GM18508 (cell line): Measurements from ENCODE around the gene SAMD4A.

Experiments
- ATAC-seq: cut with Tn5 transposase; IDR thresholded peaks from one replicate; pipeline ENCODE4 v1.9.1; 2021; ENCODE audit warnings: moderate number of reproducible peaks; ENCODE audit not compliant: insufficient read depth, unreplicated experiment

Gene SAMD4A

DNA sequence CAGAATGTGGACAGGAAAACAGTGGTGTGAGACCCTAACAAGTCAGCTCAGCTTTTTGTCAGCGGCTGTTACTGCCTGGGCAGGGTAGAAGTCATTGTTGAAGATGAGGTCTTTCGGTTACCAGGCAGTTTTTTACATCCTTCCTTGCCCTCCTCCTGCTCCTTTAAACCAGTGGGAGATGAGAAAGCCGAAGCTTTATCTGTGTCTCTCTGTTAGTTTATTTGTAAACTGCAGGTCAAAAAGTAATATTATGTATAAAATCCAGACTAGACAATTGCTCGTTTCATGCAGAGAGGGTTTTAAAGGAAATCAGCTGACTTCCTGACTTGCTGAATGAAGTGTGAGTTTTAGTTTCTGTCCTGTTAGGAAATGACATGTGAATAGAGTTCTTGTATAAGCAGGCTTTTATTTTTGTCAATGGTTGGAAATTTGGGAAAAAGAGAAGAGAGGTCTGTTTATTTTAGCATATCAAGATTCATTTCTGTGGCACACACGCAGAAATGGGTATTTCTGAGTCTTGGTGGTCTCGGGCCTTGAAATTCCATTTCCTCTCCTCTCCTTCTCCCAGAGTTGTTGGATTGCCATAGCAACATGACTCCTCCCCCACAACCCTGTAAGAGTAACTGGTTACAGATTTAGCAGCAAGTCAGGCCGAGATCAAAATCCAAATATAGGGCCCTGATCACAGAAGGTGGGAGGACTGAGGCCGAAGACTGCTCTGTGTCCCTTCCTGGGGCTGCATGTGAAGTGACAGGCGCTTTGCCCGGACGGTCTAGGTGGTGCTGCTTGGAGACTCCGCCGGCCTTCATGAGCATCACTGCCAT is 60.8 kb downstream of the SAMD4A start:
- no peak for ATAC-seq

- ATAC-seq: no peak
These were observed 62.3 kb downstream of the SAMD4A start for GRCh38 chr14:54629183-54629582.

DNA sequence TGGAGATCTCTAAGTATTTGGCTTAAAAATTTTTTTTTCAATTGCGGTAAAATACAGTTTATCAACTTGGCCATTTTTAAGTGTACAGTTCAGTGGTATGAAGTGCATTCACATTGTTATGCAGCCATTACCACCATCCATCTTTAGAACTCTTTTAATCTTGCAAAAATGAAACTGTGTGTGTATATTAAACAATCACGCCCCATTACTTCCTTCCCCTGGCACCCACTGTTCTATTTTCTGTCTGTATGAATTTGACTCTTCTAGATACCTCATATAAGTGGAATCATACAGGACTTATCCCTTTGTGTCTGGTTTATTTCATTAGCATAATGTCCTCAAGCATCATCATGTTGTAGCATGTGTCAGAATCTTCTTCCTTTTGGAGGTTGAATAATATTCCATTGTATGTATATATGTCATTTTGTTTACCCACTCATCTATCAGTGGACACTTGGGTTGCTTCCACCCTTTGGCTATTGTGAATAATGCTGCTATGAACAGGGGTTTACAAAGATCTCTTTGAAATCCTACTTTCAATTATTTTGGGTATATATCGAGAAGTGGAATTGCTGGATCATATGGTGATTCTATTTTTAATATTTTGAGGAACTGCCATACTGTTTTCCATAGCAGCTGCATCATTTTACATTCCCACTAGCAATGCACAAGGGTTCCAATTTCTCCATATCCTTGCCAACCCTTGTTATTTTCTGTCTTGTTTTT is 62.9 kb downstream of the SAMD4A start:
- no peak for ATAC-seq

- ATAC-seq: no peak
These were observed 64.1 kb downstream of the SAMD4A start for GRCh38 chr14:54631016-54631415.

- no peak for ATAC-seq
These were observed 65.5 kb downstream of the SAMD4A start for GRCh38 chr14:54632452-54632851.

- no peak for ATAC-seq
These were observed 66.1 kb downstream of the SAMD4A start for GRCh38 chr14:54633076-54633475.

DNA sequence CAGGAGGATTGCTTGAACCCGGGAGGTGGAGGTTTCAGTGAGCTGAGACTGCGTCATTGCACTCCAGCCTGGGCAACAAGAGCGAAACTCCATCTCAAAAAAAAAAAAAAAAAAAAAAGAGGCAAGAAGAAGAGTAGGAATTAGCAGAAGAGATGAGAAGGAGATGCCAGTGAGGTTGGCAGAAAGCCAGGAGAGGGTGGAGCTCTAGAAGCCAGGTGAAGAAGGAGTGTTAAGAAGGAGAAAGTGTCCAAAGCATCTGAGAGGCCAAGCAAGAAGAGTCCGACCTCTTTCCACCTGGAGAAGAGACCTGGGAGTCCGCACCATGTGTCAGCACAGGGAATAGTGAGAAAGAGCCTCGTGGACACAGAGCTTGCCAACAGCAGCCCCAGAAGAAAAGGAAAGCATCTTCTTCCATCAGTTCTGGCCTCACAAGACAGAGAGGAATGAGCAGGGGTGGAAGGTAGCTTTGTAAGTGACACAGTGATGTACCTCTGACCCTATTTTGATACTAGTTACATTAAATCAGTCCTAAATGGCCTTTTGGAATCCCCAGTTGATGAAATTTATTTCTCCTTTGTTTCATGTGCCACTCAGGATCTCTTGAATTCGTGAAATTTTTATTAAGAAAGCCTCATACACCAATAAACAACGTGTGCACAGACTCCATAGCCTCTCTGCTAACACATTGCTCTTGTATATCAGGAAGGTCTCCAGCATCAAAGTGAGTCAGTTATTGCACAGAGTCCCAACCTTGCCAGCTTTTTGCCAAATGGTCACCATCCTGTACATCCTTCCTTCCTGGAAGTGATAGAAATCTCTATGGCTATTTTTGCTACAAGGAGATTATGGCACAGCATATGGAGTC is 70.6 kb downstream of the SAMD4A start:
- no peak for ATAC-seq

DNA sequence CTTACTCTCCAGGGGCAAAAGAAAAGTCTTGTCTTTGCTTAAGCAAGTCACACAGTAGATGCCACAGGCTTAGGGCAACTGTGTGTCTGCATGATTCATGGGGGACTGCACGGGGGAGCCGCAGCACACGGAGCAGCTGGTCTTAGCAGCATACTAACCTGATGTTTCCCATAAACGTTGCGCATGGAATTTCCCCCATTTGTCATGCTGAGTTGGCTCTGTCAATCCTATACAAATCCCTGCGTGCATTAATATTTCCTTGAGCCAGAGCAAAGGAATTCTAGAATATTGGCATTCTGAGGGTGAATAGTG is 71.2 kb downstream of the SAMD4A start:
- ATAC-seq: no peak

DNA sequence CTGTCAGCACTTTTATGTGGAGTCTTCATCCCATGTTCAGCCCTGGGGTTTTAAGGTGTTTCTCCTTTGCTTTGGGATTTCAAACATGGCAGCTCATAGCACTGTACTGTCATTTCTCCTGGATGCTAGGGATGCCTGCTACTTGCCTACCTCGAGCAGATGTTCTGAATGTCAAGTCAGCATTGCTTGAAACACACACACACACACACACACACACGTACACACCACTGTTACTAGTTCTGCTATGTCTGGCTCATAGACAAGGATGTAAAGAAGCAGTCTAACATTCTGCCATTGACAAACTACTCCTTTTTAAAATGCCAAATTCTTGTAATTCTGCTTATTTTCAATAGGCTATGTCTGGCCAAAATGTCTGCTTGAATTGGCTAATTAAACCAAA is 72.7 kb downstream of the SAMD4A start:
- ATAC-seq: no peak

DNA sequence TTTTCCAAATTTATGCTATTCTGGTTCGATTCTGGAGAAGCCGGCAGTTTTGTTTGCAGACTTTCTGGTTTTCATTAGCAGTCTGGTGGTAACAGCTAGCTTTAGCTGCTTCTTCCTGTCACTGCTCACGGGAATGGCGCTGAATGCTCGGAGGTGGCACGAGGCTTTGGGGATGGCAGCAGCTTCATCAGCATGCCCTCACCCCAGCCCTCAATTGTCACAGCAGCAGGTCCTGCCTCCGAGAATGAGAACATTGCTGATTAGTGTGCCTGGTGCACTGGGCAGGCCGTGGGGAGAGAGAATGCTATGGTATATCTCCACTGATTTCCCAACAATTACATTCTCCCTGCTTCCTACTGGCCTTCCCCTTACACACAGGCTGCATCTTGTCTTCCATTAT is 73.6 kb downstream of the SAMD4A start:
- ATAC-seq: no peak

GRCh38 chr14:54642121-54642520 is 75.2 kb downstream of the SAMD4A start:
- no peak for ATAC-seq

DNA sequence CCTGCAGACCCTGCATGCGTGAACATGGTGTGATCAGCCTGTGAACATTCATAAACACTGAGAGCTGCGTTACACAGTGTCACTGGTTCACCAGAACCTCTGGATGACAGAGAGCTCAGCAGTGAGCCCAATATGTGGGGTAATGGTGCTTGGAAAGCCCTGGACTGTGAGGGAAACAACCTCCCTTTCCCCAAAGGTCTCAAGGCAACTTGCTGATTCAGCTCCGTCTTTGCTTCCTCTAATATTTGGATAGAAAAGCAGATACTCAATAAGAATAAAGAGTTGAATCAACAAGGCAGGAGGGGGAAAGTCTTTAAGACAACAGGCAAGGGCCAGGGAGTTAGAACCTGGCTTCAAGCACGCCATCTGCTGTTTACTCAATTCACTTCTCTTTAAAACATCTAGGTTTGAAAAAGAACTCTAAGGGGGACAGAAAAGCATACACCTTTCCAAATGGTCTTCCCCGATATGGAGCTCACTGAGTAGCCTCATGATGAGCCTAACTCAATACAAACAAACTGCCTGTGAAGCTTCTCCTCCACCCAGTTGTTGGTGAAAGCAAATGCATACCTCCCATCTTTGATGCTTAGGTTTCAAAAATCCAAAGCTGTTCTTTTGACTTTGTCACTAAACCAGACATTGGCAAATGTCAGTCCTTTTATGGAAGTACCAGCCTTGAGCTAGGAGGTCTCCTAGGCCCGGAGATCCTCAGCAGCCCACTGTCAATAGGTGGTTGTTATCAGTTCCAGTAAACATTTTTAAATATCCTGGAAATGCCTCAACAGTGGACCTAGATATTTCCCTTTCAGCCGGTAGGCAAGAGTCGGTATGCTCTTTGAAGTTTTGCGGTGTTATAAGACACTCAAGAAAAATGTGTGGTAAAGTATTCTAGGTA is 76.1 kb downstream of the SAMD4A start:
- no peak for ATAC-seq

GRCh38 chr14:54643696-54644176 is 76.8 kb downstream of the SAMD4A start:
- ATAC-seq: no peak

DNA sequence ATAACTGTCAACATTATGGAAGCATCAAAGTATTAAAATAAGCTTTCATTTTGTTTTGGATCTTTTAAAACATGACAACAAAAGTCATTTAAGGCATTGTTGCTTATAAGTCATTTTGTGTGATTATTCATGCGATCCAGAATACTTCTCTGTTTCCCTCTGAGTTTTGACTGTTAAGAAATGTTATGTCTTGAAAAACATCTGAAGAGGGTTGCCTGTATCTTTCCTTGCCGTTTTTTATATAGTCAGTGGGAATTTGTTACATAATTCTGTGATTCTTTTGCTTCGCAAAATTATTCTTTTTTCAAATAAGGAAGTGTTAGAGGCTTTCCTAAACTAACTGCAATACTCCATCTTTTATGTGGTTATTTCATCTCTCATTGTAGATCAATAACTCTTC is 78.7 kb downstream of the SAMD4A start:
- ATAC-seq: no peak

- no peak for ATAC-seq
These were observed 79.7 kb downstream of the SAMD4A start for GRCh38 chr14:54646626-54647025.

GRCh38 chr14:54647378-54647777 is 80.5 kb downstream of the SAMD4A start:
- ATAC-seq: no peak

GRCh38 chr14:54649056-54649455 is 82.1 kb downstream of the SAMD4A start:
- ATAC-seq: no peak

DNA sequence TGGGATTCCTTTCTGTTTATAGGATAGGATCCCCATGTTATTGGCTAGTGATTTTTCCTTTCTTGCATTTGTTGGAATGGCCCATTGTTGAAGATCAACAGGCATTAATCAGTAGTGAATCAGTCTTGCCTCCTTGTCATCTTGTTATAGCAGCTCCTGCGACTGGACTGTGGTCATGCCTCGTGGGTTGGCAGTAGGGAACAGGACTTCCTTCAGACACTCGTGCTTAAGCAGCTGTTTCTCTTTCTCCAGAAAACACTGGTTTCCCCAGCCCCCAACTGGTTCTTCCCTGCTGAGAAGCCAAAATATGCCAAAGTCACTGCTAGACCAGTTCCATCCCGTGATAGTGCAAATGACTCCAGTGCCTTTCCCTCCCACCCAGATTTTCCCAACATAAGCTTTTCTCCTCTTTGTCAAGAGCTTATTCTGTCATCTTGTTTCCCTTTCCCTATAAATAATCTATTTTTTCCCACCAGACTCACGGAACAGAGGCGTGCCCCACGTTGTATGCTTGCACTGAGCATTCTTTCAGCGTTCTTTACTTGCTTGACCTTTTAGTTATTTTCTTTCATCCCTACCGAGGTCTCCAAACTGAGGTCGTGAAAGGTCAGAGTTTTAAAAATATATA is 83.5 kb downstream of the SAMD4A start:
- ATAC-seq: no peak

DNA sequence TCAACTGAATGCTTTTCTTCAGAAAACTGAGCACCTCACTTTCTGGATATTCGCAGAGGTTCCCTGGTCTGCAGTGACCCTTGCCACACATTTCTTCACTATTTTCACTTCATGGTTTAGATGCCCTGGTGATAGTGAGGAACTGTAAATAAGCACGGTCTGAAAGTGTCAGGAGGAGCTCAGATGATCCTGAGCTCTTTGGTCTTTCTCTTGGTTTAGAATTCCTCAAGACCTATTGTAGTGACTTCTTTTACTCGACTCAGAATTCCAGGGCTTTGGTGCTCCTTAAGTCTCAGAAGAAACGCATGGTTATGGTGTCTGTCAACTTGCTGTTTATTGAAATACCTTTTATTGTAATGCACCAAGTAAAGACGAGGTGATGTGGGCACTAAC is 84.0 kb downstream of the SAMD4A start:
- no peak for ATAC-seq
